GM12874 (cell line): Measurements from ENCODE around the gene TMEM147.

Source experiments
- CTCF ChIP-seq: IDR thresholded peaks from 2 replicates; pipeline ENCODE4 v1.5.1; 2011; ENCODE audit warnings: low read depth, mild to moderate bottlenecking, control low read depth, low read length, moderate library complexity; ENCODE audit not compliant: insufficient read depth

Gene TMEM147

GRCh38 chr19:35531291-35531690, 14.1 kb upstream of the TMEM147 start:
- TF ChIP-seq CTCF: no peak

- TF ChIP-seq CTCF: no peak
Measured at GRCh38 chr19:35533201-35533821, 12.1 kb upstream of the TMEM147 start, which contains the start of gene GAPDHS. TSS of gene GAPDHS (plus strand) at chr19:35533456. CDS start at chr19:35533528, 72 bp downstream.

- TF ChIP-seq CTCF: no peak
Measured at GRCh38 chr19:35533822-35534392, 11.5 kb upstream of the TMEM147 start.

GRCh38 chr19:35534803-35535480, 10.5 kb upstream of the TMEM147 start:
- TF ChIP-seq CTCF: no peak

GRCh38 chr19:35539314-35539713, 6.1 kb upstream of the TMEM147 start:
- TF ChIP-seq CTCF: no peak

- TF ChIP-seq CTCF: no peak
Measured at GRCh38 chr19:35539850-35540249, 5.6 kb upstream of the TMEM147 start.

GRCh38 chr19:35540356-35540927, 5.0 kb upstream of the TMEM147 start:
- TF ChIP-seq CTCF: no peak
